CD4-positive, alpha-beta T cell treated with Interleukin-10 for 1 hour (primary cell): ENCODE measurements around the gene KRT6C.
"Not testable (repeated sequence)": the region's sequence is repeated elsewhere in the genome, so short reads cannot be mapped to it uniquely, and the experiment has no call there.

ENCODE experiments used
- DNase-seq: peaks from one replicate; pipeline ENCODE4 v3.0.0-alpha.2; 2020

The KRT6C gene

GRCh38 chr12:52454411-52455201 lies 19.0 kb downstream of the KRT6C start:
- DNase-seq = no peak

- DNase-seq = no peak
These were observed 21.5 kb downstream of the KRT6C start, which contains the start of gene KRT6B for GRCh38 chr12:52452101-52452500. KRT6B (minus strand) TSS chr12:52452146; CDS start chr12:52452078, 68 bp downstream.

GRCh38 chr12:52448228-52448627 lies 25.4 kb downstream of the KRT6C start:
- DNase-seq = no peak

- DNase-seq = not testable (repeated sequence)
These were observed 26.4 kb downstream of the KRT6C start for GRCh38 chr12:52447196-52447595.

DNA sequence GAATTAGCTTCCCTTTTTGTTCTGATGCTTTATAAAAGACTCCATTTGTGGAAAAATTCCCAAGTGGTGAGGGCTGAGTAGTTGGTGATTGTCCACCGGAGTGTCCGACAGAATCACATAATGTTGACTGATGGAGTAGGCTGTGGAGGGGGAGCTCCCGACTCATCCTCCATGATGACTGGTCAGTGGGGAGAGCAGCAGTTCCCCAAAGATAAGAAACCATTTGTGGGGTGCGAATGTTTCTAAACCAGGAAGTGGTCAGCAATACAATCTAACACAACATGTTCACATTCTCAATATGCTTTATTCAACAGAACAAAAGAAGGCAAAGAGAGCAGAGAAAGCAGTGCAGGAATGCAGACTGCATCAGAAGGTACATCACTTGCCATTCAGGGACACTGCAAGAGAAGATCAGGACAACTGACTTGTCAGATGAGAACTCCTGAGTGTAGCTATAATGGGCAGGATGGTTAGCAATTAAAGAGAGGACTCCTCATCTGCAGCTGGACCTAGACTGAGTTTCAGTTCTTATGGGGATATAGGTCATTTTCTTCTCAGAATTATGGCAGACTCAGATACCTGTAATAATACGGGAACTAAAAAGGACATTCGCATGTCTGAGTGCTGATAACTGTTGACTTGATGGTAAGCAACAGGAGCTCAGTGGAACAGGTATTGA lies 27.1 kb downstream of the KRT6C start:
- no peak for DNase-seq

- no peak for DNase-seq
These were observed 27.7 kb downstream of the KRT6C start for GRCh38 chr12:52445876-52446275.

GRCh38 chr12:52444647-52445595 lies 28.7 kb downstream of the KRT6C start:
- no peak for DNase-seq

DNA sequence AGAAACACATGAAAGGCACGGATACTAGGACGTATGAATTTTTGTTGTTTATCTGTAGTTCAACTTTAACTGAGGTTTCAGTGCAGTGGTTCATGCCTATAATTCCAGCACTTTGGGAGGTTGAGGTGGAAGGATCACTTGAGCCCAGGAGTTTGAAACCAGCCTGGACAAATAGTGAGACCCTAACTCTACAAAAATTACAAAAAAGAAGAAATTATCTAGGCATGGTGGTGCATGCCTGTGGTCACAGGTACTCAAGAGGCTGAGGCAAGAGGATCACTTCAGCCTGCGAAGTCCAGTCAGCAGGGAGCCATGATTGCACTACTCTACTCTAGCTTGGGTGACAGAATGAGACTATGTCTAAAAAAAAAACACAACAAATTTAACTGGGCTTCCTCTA lies 29.6 kb downstream of the KRT6C start:
- DNase-seq = no peak

- no peak for DNase-seq
These were observed 31.0 kb downstream of the KRT6C start for GRCh38 chr12:52442600-52443061.

- DNase-seq = no peak
These were observed 32.2 kb downstream of the KRT6C start for GRCh38 chr12:52441320-52441911.

GRCh38 chr12:52440821-52441319 lies 32.7 kb downstream of the KRT6C start:
- DNase-seq = no peak

DNA sequence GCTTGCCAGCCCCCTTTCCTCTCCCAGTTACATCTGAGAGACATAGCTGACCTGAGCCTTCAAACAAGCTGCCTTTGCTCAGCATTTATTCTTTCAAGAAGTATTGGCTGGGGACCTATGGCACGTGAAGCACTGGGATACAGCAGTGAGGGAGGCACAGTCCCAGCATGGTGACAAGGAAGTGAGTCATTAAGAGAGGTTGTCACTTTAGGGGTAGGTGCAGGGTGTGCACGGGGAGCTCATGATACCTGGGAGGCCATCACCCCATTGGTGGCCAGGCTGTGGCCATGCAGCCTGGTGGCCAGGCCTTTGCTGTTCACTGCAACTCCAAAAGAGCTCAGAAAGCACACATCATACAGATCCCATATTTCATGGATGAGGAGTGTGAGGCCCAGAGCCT lies 33.8 kb downstream of the KRT6C start:
- DNase-seq = no peak

DNA sequence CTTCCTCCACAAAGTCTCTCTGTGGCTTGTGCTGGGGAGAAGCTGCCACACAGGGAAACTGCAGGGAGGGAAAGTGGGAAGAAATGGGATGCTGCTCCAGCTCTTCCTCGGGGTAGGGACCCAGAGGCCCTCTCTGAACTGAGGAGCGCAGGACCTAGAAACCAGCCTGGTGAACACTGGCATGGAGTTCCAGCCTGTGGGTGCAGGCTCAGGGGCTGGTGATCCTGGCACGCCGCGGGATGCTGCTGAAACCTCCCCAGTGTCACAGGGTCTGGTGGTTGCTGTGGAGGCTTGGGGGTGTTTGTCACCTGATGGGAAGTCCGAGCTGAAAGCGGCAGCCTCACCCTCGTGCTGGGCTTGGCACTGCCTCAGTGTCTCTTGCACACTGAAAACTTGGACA lies 34.2 kb downstream of the KRT6C start:
- DNase-seq = no peak

GRCh38 chr12:52438305-52439301 lies 35.0 kb downstream of the KRT6C start:
- no peak for DNase-seq

GRCh38 chr12:52437508-52437907 lies 36.1 kb downstream of the KRT6C start:
- no peak for DNase-seq

DNA sequence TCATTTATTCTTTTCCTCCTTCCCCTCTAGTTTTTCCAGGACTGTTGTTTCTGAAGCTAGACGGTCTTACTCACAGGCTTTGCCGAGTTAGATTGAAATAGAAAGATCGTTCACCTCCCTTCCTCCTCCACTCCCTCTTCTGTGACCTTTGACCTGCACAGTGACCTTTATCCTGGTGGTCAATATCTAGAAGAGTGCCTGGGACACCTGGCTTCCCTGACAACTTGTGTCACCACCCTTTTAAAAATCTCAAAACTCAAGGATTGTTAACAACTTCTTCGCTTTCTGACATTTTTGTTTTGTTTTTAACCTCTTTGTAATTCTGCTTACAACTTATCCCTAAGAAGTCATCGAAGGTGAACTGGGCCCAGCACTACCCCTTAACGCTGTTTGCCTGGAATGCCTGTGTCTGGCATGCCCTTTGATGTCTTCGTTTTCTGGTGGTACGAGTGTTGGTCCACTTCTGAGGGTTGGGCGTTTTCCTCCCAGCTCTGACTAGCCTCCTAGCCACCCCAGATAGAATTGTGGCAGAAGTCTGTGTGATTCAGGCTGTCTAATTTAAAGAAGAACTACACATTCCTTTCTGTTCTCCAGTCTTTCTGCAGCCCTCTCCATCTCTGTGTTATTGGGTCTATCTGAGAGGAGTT lies 36.7 kb downstream of the KRT6C start:
- DNase-seq = no peak

GRCh38 chr12:52436000-52436827 lies 37.4 kb downstream of the KRT6C start:
- no peak for DNase-seq

DNA sequence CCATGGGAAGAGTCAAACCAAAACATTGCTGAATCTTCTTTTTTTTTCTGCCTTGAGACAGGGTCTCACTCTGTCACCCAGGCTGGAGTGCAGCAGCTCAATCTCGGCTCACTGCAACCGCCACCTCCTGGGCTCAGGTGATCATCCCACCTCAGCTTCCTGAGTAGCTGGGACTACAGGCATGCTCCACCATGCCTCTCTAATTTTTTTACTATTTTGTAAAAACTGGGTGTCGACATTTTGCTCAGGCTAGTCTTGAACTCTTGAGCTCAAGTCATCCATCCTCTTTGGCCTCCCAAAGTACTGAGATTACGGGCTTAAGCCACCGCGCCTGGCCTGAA lies 38.0 kb downstream of the KRT6C start:
- no peak for DNase-seq

- no peak for DNase-seq
These were observed 38.7 kb downstream of the KRT6C start for GRCh38 chr12:52434760-52435530.
